HCT116 (cell line): ENCODE results near the gene NEK8. TPM values are rescaled to one million over a fixed set of nuclear protein-coding genes. Genes with fewer than 3 reads are reported as not detected.

ENCODE experiments used
- ATAC-seq: fragments of 200-7000 bp; cut with Tn5 transposase; 2 replicates; pipeline ENCODE4 v1.9.1; 2020; ENCODE audit warnings: mild to moderate bottlenecking, moderate library complexity
- BruUV-seq: library from RNA; stranded (reverse); fragments of 400-500 nt; replicated peaks from 2 replicates; lab custom pipeline; 2021; lab: Mats Ljungman, UMichigan
- CTCF ChIA-PET: fragments of 300-600 bp; sonication (Branson Sonifier 250); formaldehyde crosslinking; loops from one replicate; lab custom pipeline; 2021; ENCODE audit warnings: antibody characterized with exemption; lab: Charles Lee
- POLR2A ChIA-PET: fragments of 300-600, 350-600 bp; sonication (Branson Sonifier 250); formaldehyde crosslinking; loops from one replicate; lab custom pipeline; 2021; ENCODE audit warnings: antibody characterized with exemption; lab: Charles Lee
- RAD21 ChIA-PET, 2 experiments: fragments of 300-600 bp; sonication (Branson Sonifier 250); formaldehyde crosslinking; loops; one replicate each; lab custom pipeline; 2023; ENCODE audit warnings: low total read pairs in 2 of 2; ENCODE audit not compliant: uncharacterized antibody in 2 of 2, unreplicated experiment in 2 of 2, low non-redundant PET in 1 of 2; lab: Charles Lee
- DNase-seq: peaks from one replicate; pipeline ENCODE4 v3.0.0-alpha.2; 2010; ENCODE audit warnings: low read depth, low spot score
- H2AFZ ChIP-seq: fragments of 200-600 bp; shearing (Covaris generic), sonication (generic); 2 replicates; pipeline ENCODE4 v1.6.1; 2017; ENCODE audit warnings: low read depth, mixed run types, mixed read lengths, antibody characterized with exemption, low read length; ENCODE audit not compliant: poor library complexity, severe bottlenecking
- H3K27ac ChIP-seq: 2 replicates; pipeline ENCODE4 v1.5.1; 2012; ENCODE audit warnings: low read depth, low read length
- H3K27me3 ChIP-seq: fragments of 200-600 bp; sonication (generic); 2 replicates; pipeline ENCODE4 v1.6.1; 2016; ENCODE audit warnings: mixed run types, low read length, mixed read lengths; ENCODE audit not compliant: insufficient read depth
- H3K36me3 ChIP-seq, 2 experiments: fragments of 200-500 bp in 1 of 2; fragments of 200-600 bp in 1 of 2; sonication (Bioruptor generic) in 1 of 2; sonication (generic) in 1 of 2; 2 replicates each; pipeline versions ENCODE4 v1.5.1 to v1.6.1; 2014 to 2016; ENCODE audit warnings: low read length in 2 of 2, inconsistent platforms in 1 of 2, mixed read lengths in 1 of 2, mixed run types in 1 of 2; ENCODE audit not compliant: insufficient read depth in 2 of 2, control insufficient read depth in 1 of 2
- H3K4me1 ChIP-seq, 2 experiments: fragments of 200-600 bp in 1 of 2; sonication (generic) in 1 of 2; 2 replicates each; pipeline versions ENCODE4 v1.5.1 to v1.6.1; 2012 to 2017; ENCODE audit warnings: low read length in 2 of 2, inconsistent platforms in 1 of 2, mild to moderate bottlenecking in 1 of 2, mixed read lengths in 1 of 2, mixed run types in 1 of 2, moderate library complexity in 1 of 2; ENCODE audit not compliant: insufficient read depth in 2 of 2, control insufficient read depth in 1 of 2
- H3K4me2 ChIP-seq: fragments of 200-600 bp; sonication (generic); 2 replicates; pipeline ENCODE4 v1.6.1; 2017; ENCODE audit warnings: mixed run types, low read length, mixed read lengths
- H3K4me3 ChIP-seq, 2 experiments: fragments of 200-600 bp in 1 of 2; sonication (generic) in 1 of 2; replicated peaks in 1 of 2; 2 replicates each; pipeline ENCODE4 v1.5.1; 2011 to 2016; ENCODE audit warnings: low read length in 2 of 2, control low read depth in 1 of 2, low read depth in 1 of 2, mild to moderate bottlenecking in 1 of 2, mixed read lengths in 1 of 2, mixed run types in 1 of 2
- H3K79me2 ChIP-seq: fragments of 200-600 bp; sonication (generic); 2 replicates; pipeline ENCODE4 v1.6.1; 2017; ENCODE audit warnings: mild to moderate bottlenecking, mixed run types, low read length, moderate library complexity, mixed read lengths; ENCODE audit not compliant: insufficient read depth
- H3K9ac ChIP-seq: fragments of 200-600 bp; sonication (generic); 2 replicates; pipeline ENCODE4 v1.6.1; 2016; ENCODE audit warnings: low read length, mixed read lengths
- H3K9me2 ChIP-seq: fragments of 200-600 bp; sonication (generic), shearing (Covaris generic); 2 replicates; pipeline ENCODE4 v1.6.1; 2017; ENCODE audit warnings: mixed run types, mild to moderate bottlenecking, moderate library complexity; ENCODE audit not compliant: insufficient read depth
- H3K9me3 ChIP-seq, 2 experiments: fragments of 200-500 bp in 1 of 2; fragments of 200-600 bp in 1 of 2; sonication (Bioruptor generic) in 1 of 2; sonication (generic) in 1 of 2; 2 replicates each; pipeline ENCODE4 v1.6.1; 2014 to 2017; ENCODE audit warnings: low read length in 2 of 2, mixed read lengths in 2 of 2, inconsistent platforms in 1 of 2, low read depth in 1 of 2, mild to moderate bottlenecking in 1 of 2, mixed run types in 1 of 2, moderate library complexity in 1 of 2; ENCODE audit not compliant: control insufficient read depth in 1 of 2, insufficient read depth in 1 of 2
- H4K20me1 ChIP-seq: fragments of 200-600 bp; sonication (generic), shearing (Covaris generic); 2 replicates; pipeline ENCODE4 v1.6.1; 2017; ENCODE audit warnings: mixed run types, mild to moderate bottlenecking, moderate library complexity; ENCODE audit not compliant: insufficient read depth
- CBX3 ChIP-seq: IDR thresholded peaks from 2 replicates; pipeline ENCODE4 v1.6.1; 2012; ENCODE audit warnings: low read depth
- CEBPB ChIP-seq: IDR thresholded peaks from 2 replicates; pipeline ENCODE4 v1.6.1; 2012; ENCODE audit warnings: low read depth
- EGR1 ChIP-seq: IDR thresholded peaks from 2 replicates; pipeline ENCODE4 v1.6.1; 2012; ENCODE audit warnings: low read depth
- ELF1 ChIP-seq: IDR thresholded peaks from 2 replicates; pipeline ENCODE4 v1.6.1; 2012; ENCODE audit warnings: low read depth, borderline replicate concordance
- EZH2phosphoT487 ChIP-seq: fragments of 200-600 bp; IDR thresholded peaks from 2 replicates; pipeline ENCODE4 v1.6.1; 2018; ENCODE audit warnings: antibody characterized with exemption, borderline replicate concordance
- FOSL1 ChIP-seq: IDR thresholded peaks from 2 replicates; pipeline ENCODE4 v1.6.1; 2012; ENCODE audit warnings: low read depth
- POLR2A ChIP-seq: IDR thresholded peaks from 2 replicates; pipeline ENCODE4 v1.7.0; 2011; ENCODE audit warnings: borderline replicate concordance; ENCODE audit not compliant: insufficient read depth, insufficient read length; ENCODE audit errors: extremely low read depth
- POLR2AphosphoS5 ChIP-seq: IDR thresholded peaks from 2 replicates; pipeline ENCODE4 v1.6.1; 2011; ENCODE audit warnings: mild to moderate bottlenecking, low read depth, low read length, moderate library complexity
- RAD21 ChIP-seq: IDR thresholded peaks from 2 replicates; pipeline ENCODE4 v1.6.1; 2012; ENCODE audit warnings: low read depth, mild to moderate bottlenecking
- SP1 ChIP-seq: IDR thresholded peaks from 2 replicates; pipeline ENCODE4 v1.6.1; 2012; ENCODE audit warnings: low read depth
- TCF7L2 ChIP-seq: IDR thresholded peaks from 2 replicates; pipeline ENCODE4 v1.7.0; 2011; ENCODE audit warnings: borderline replicate concordance, inconsistent platforms; ENCODE audit not compliant: insufficient read depth, insufficient read length; ENCODE audit errors: extremely low read depth
- ZFX ChIP-seq: fragments of 450-650 bp; IDR thresholded peaks from 2 replicates; pipeline ENCODE4 v1.6.1; 2017
- ZNF274 ChIP-seq: fragments of 200-500 bp; sonication (Bioruptor generic); IDR thresholded peaks from 2 replicates; pipeline ENCODE4 v1.6.1; 2014; ENCODE audit warnings: mild to moderate bottlenecking, low read depth, low read length, inconsistent platforms
- intact Hi-C: fragments of 100-400 bp; cut with micrococcal nuclease; formaldehyde crosslinking; loops from 2 replicates; pipeline ENCODE4 v1.10.0; 2022
- total RNA-seq: library from RNA; stranded (reverse); gene quantifications from one replicate; pipeline ENCODE4 v1.2.1, GENCODE V29; 2021; ENCODE audit not compliant: unreplicated experiment
- TF ChIP-seq, protein P1 (sequence below): IDR thresholded peaks from 2 replicates; pipeline ENCODE4 v1.6.1; 2012
- TF ChIP-seq, protein P2 (sequence below): IDR thresholded peaks from 2 replicates; pipeline ENCODE4 v1.6.1; 2012; ENCODE audit warnings: low read depth

NEK8 gene
- total RNA-seq, 1 experiment from 2014 or later: 7.0 TPM

DNA sequence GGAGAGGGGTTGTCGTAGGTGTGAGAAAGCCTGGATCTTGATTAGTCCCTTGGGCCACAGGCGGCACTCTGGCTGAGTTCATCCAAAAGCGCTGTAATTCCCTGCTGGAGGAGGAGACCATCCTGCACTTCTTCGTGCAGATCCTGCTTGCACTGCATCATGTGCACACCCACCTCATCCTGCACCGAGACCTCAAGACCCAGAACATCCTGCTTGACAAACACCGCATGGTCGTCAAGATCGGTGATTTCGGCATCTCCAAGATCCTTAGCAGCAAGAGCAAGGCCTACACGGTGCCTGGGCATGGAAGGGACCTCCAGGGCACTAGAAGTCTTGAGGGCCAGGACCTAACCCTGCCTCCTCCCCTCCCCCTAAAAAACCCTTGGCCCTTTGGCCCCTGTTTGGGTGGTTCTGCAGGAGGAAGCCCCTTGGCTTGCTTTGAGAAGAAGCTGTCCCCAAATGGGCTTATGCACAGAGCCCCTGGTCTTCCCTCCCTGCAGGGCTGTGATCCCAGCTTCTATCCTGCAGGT, 6.2 kb downstream of the NEK8 start:
- BruUV-seq: no TSS peak
- H2AFZ ChIP-seq: no peak overlapping the region
- no peaks in the 10 kb centered on the region for H3K9me3 ChIP-seq
- POLR2A ChIA-PET: interaction anchor here (0.6 to 1.4 kb wide), 4 partner anchors 8 to 16 kb away, joined by 3 to 6 read pairs (median 4); partner anchors contain the start of gene RPL23A
- no peaks in the 10 kb centered on the region for H3K36me3 ChIP-seq
- DNase-seq (no peak), ATAC-seq (no peak)
- no peak for TF ChIP-seq ELF1
- no peak for TF ChIP-seq RAD21
- no peak for TF ChIP-seq ZNF274
- TF ChIP-seq FOSL1: no peak
- no peak for TF ChIP-seq EZH2phosphoT487
- TF ChIP-seq EGR1: no peak
- no peak for TF ChIP-seq CEBPB
- TF ChIP-seq POLR2A: no peak
- TF ChIP-seq ZFX: no peak
- RAD21 ChIA-PET: interaction anchor here in 1 of 2 experiments (1.2 kb wide), 1 partner anchor 8 kb away, joined by 3 read pairs; no protein-coding TSS in a partner anchor
- H3K4me2 ChIP-seq: peak overlapping the region; percentile 61
- peaks cover 17 to 21% of the 10 kb centered on the region in 2 experiments for H3K4me1 ChIP-seq
- H3K27ac ChIP-seq: peak overlapping the region; percentile 57
- intact Hi-C loops: no loop called here
- H3K9ac ChIP-seq: peak overlapping the region; percentile 26; the same call in 1 of the 2 replicates
- CTCF ChIA-PET: interaction anchor here (1.0 to 1.2 kb wide), 2 partner anchors 15 to 29 kb away, joined by 5 read pairs; no protein-coding TSS in a partner anchor
- no peaks in the 10 kb centered on the region for H3K9me2 ChIP-seq
- no peaks in the 10 kb centered on the region for H4K20me1 ChIP-seq
- H3K79me2 ChIP-seq: no peaks in the 10 kb centered on the region
- H3K27me3 ChIP-seq: no peaks in the 10 kb centered on the region
- peak overlapping the region in 1 of 2 experiments; percentile 11; a peak in 1 of 4 replicates for H3K4me3 ChIP-seq

DNA sequence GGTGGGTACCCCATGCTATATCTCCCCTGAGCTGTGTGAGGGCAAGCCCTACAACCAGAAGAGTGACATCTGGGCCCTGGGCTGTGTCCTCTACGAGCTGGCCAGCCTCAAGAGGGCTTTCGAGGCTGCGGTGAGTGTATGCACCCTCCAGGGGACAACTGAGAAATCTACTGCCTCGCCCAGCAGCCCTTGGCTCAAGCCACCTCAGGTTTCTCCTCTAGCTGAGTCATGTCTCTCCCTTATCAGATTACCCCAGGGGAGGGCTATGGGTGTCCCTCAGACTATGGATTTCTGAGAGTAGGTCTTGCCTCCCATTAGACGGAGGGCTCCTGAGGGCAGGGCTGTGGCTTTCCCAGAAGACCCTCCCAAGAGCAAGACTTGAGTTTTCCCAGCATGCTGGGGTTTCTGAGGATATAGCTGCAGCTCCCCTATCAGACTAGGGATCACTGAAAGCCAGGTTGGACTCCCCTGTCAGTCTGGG, 6.7 kb downstream of the NEK8 start:
- RAD21 ChIA-PET: interaction anchor here (0.6 to 1.2 kb wide), 2 partner anchors 8 to 144 kb away, joined by 3 read pairs; no protein-coding TSS in a partner anchor
- TF ChIP-seq SP1 (0 out of 2 replicates have a peak, but pooled peaks have one; percentile 26), CBX3 (no peak), TCF7L2 (no peak), ZFX (no peak), POLR2AphosphoS5 (no peak; the same call in 1 of the 2 replicates), FOSL1 (no peak), RAD21 (no peak)
- TF ChIP-seq, protein P1, sequence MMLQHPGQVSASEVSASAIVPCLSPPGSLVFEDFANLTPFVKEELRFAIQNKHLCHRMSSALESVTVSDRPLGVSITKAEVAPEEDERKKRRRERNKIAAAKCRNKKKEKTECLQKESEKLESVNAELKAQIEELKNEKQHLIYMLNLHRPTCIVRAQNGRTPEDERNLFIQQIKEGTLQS: no peak
- TF ChIP-seq, protein P2, sequence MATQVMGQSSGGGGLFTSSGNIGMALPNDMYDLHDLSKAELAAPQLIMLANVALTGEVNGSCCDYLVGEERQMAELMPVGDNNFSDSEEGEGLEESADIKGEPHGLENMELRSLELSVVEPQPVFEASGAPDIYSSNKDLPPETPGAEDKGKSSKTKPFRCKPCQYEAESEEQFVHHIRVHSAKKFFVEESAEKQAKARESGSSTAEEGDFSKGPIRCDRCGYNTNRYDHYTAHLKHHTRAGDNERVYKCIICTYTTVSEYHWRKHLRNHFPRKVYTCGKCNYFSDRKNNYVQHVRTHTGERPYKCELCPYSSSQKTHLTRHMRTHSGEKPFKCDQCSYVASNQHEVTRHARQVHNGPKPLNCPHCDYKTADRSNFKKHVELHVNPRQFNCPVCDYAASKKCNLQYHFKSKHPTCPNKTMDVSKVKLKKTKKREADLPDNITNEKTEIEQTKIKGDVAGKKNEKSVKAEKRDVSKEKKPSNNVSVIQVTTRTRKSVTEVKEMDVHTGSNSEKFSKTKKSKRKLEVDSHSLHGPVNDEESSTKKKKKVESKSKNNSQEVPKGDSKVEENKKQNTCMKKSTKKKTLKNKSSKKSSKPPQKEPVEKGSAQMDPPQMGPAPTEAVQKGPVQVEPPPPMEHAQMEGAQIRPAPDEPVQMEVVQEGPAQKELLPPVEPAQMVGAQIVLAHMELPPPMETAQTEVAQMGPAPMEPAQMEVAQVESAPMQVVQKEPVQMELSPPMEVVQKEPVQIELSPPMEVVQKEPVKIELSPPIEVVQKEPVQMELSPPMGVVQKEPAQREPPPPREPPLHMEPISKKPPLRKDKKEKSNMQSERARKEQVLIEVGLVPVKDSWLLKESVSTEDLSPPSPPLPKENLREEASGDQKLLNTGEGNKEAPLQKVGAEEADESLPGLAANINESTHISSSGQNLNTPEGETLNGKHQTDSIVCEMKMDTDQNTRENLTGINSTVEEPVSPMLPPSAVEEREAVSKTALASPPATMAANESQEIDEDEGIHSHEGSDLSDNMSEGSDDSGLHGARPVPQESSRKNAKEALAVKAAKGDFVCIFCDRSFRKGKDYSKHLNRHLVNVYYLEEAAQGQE: no peak

More for the DNA sequence above, 6.7 kb downstream of the NEK8 start:
- no peaks in the 10 kb centered on the region for H3K9me2 ChIP-seq
- H3K9me3 ChIP-seq: no peaks in the 10 kb centered on the region
- peak overlapping the region; percentile 26; the same call in 1 of the 2 replicates for H3K9ac ChIP-seq
- DNase-seq (no peak), ATAC-seq (peak; percentile 89)
- H3K4me3 ChIP-seq: peak overlapping the region in 1 of 2 experiments; percentile 11; a peak in 1 of 4 replicates
- no peaks in the 10 kb centered on the region for H3K36me3 ChIP-seq
- POLR2A ChIA-PET: interaction anchor here (0.6 to 1.4 kb wide), 4 partner anchors 8 to 15 kb away, joined by 3 to 6 read pairs (median 4); partner anchors contain the start of gene RPL23A
- peak overlapping the region; percentile 61 for H3K4me2 ChIP-seq
- no peak overlapping the region for H2AFZ ChIP-seq
- H3K27ac ChIP-seq: peak overlapping the region; percentile 57
- H3K4me1 ChIP-seq: peaks cover 14 to 19% of the 10 kb centered on the region in 2 experiments
- no TSS peak for BruUV-seq
- CTCF ChIA-PET: interaction anchor here (1.0 to 1.2 kb wide), 2 partner anchors 15 to 28 kb away, joined by 5 read pairs; no protein-coding TSS in a partner anchor
- H3K79me2 ChIP-seq: no peaks in the 10 kb centered on the region
- no peaks in the 10 kb centered on the region for H3K27me3 ChIP-seq
- no peaks in the 10 kb centered on the region for H4K20me1 ChIP-seq
- intact Hi-C loops: no loop called here
